ENCODE measurements around the gene MS4A7.

MS4A7 gene

GRCh38 chr11:60375316-60375715 lies 3.0 kb upstream of the MS4A7 start:
- Histone ChIP-seq H3K4me1 (ENCODE audit: insufficient read depth, poor library complexity, severe bottlenecking) (peaks cover 13% of the 10 kb centered on the region), H3K36me3 (ENCODE audit: low read depth) (no peaks in the 10 kb centered on the region)
- ATAC-seq (ENCODE audit: low read depth): no peak

GRCh38 chr11:60376601-60377000 lies 1.7 kb upstream of the MS4A7 start:
- ATAC-seq (ENCODE audit: low read depth) (no peak), DNase-seq (ENCODE audit: low spot score) (no peak)
- no peak for TF ChIP-seq CTCF (IDR thresholded peaks at IDR 0.05; ENCODE audit: poor library complexity, severe bottlenecking)
- H3K9me3 ChIP-seq (ENCODE audit: severe bottlenecking): no peaks in the 10 kb centered on the region
- no peaks in the 10 kb centered on the region for H3K36me3 ChIP-seq (ENCODE audit: low read depth)
- no peak overlapping the region for H3K4me3 ChIP-seq (ENCODE audit: severe bottlenecking)
- peaks cover under 1% of the 10 kb centered on the region for H3K4me1 ChIP-seq (ENCODE audit: insufficient read depth, poor library complexity, severe bottlenecking)
- peaks cover 2% of the 10 kb centered on the region for H3K27me3 ChIP-seq (ENCODE audit: insufficient read depth, poor library complexity, severe bottlenecking)
- H3K27ac ChIP-seq (ENCODE audit: poor library complexity, severe bottlenecking): no peak overlapping the region

More at GRCh38 chr11:60375316-60375715, 3.0 kb upstream of the MS4A7 start:
- Histone ChIP-seq H3K9me3 (ENCODE audit: severe bottlenecking) (no peaks in the 10 kb centered on the region), H3K4me3 (ENCODE audit: severe bottlenecking) (no peak overlapping the region), H3K27me3 (ENCODE audit: insufficient read depth, poor library complexity, severe bottlenecking) (peaks cover 2% of the 10 kb centered on the region), H3K27ac (ENCODE audit: poor library complexity, severe bottlenecking) (no peak overlapping the region)
- TF ChIP-seq CTCF (IDR thresholded peaks at IDR 0.05; ENCODE audit: poor library complexity, severe bottlenecking): no peak
- no peak for DNase-seq (ENCODE audit: low spot score)

- Histone ChIP-seq H3K27ac (ENCODE audit: poor library complexity, severe bottlenecking) (no peak overlapping the region), H3K27me3 (ENCODE audit: insufficient read depth, poor library complexity, severe bottlenecking) (peaks cover 2% of the 10 kb centered on the region), H3K4me1 (ENCODE audit: insufficient read depth, poor library complexity, severe bottlenecking) (no peaks in the 10 kb centered on the region), H3K9me3 (ENCODE audit: severe bottlenecking) (no peaks in the 10 kb centered on the region), H3K4me3 (ENCODE audit: severe bottlenecking) (no peak overlapping the region), H3K36me3 (ENCODE audit: low read depth) (no peaks in the 10 kb centered on the region)
- ATAC-seq (ENCODE audit: low read depth) (no peak), DNase-seq (ENCODE audit: low spot score) (no peak)
- TF ChIP-seq CTCF (IDR thresholded peaks at IDR 0.05; ENCODE audit: poor library complexity, severe bottlenecking): no peak
Observed at GRCh38 chr11:60377401-60378136, 763 bp upstream of the MS4A7 start.

GRCh38 chr11:60389279-60389910 lies 11.1 kb downstream of the MS4A7 start:
- no peaks in the 10 kb centered on the region for H3K36me3 ChIP-seq (ENCODE audit: low read depth)
- TF ChIP-seq CTCF (IDR thresholded peaks at IDR 0.05; ENCODE audit: poor library complexity, severe bottlenecking): no peak
- no peaks in the 10 kb centered on the region for H3K4me1 ChIP-seq (ENCODE audit: insufficient read depth, poor library complexity, severe bottlenecking)
- H3K27me3 ChIP-seq (ENCODE audit: insufficient read depth, poor library complexity, severe bottlenecking): no peaks in the 10 kb centered on the region
- ATAC-seq (ENCODE audit: low read depth) (no peak), DNase-seq (ENCODE audit: low spot score) (no peak)
- H3K4me3 ChIP-seq (ENCODE audit: severe bottlenecking): no peak overlapping the region
- no peak overlapping the region for H3K27ac ChIP-seq (ENCODE audit: poor library complexity, severe bottlenecking)
- H3K9me3 ChIP-seq (ENCODE audit: severe bottlenecking): no peaks in the 10 kb centered on the region

GRCh38 chr11:60390419-60390818 lies 12.1 kb downstream of the MS4A7 start:
- H3K27ac ChIP-seq (ENCODE audit: poor library complexity, severe bottlenecking): no peak overlapping the region
- H3K36me3 ChIP-seq (ENCODE audit: low read depth): no peaks in the 10 kb centered on the region
- no peak for DNase-seq (ENCODE audit: low spot score)

More at GRCh38 chr11:60390419-60390818, 12.1 kb downstream of the MS4A7 start:
- TF ChIP-seq CTCF (IDR thresholded peaks at IDR 0.05; ENCODE audit: poor library complexity, severe bottlenecking): no peak
- no peak for ATAC-seq (ENCODE audit: low read depth)
- no peaks in the 10 kb centered on the region for H3K9me3 ChIP-seq (ENCODE audit: severe bottlenecking)
- no peaks in the 10 kb centered on the region for H3K27me3 ChIP-seq (ENCODE audit: insufficient read depth, poor library complexity, severe bottlenecking)
- no peaks in the 10 kb centered on the region for H3K4me1 ChIP-seq (ENCODE audit: insufficient read depth, poor library complexity, severe bottlenecking)
- no peak overlapping the region for H3K4me3 ChIP-seq (ENCODE audit: severe bottlenecking)

Data from RWPE2 (cell line).